ENCODE results near the gene ARHGAP6. TPM values are rescaled to one million over a fixed set of nuclear protein-coding genes. Genes with fewer than 3 reads are reported as not detected.

The ARHGAP6 gene
- total and polyA plus RNA-seq, 2 experiments from 2014 or later, result 0.26 to 0.59 TPM

DNA sequence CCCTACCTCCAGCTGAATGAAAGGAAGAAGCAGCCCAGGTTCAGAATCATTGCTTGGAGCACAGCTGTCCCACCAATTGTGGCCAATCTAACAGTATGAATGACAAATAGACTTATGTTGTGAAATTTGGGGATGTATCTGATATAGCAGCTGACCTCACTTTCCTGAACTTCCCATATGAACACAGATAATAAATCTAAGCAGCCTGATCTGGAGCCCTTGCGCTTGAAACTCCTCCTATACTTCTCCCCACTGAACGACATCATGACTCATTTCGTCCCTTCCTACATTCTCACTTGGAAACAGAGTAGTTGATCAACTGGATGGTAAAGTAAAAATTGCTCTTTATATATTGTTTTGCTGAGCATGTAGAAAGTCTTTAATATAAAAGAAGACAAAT lies 396.7 kb downstream of the ARHGAP6 start (continued):
- TF ChIP-seq, protein P1, sequence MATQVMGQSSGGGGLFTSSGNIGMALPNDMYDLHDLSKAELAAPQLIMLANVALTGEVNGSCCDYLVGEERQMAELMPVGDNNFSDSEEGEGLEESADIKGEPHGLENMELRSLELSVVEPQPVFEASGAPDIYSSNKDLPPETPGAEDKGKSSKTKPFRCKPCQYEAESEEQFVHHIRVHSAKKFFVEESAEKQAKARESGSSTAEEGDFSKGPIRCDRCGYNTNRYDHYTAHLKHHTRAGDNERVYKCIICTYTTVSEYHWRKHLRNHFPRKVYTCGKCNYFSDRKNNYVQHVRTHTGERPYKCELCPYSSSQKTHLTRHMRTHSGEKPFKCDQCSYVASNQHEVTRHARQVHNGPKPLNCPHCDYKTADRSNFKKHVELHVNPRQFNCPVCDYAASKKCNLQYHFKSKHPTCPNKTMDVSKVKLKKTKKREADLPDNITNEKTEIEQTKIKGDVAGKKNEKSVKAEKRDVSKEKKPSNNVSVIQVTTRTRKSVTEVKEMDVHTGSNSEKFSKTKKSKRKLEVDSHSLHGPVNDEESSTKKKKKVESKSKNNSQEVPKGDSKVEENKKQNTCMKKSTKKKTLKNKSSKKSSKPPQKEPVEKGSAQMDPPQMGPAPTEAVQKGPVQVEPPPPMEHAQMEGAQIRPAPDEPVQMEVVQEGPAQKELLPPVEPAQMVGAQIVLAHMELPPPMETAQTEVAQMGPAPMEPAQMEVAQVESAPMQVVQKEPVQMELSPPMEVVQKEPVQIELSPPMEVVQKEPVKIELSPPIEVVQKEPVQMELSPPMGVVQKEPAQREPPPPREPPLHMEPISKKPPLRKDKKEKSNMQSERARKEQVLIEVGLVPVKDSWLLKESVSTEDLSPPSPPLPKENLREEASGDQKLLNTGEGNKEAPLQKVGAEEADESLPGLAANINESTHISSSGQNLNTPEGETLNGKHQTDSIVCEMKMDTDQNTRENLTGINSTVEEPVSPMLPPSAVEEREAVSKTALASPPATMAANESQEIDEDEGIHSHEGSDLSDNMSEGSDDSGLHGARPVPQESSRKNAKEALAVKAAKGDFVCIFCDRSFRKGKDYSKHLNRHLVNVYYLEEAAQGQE (IDR thresholded peaks at IDR 0.05; ENCODE audit: unreplicated experiment), result no peak

DNA sequence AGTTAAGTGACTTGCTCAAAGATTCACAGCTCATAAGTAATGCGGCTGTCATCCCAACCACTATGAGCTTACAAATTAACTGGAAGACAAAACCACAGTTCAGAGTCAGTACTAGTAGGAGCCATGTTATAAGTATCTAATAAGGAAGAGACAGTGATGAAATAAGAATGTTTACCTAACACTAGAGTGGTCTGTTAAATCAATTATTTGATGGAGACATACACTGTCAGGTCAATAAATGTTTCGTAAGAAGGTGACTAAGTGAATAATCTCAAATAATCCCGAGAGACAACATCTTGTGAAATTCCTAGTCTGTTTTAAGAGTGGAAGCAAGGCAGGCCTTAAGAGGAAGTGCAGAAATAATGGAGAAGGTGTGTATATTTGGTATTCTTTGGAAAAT lies 398.3 kb downstream of the ARHGAP6 start:
- Histone ChIP-seq H3K9me2 (ENCODE audit: insufficient read depth) (no peaks in the 10 kb centered on the region), H4K20me1 (replicated peaks; ENCODE audit: insufficient read depth) (no peaks in the 10 kb centered on the region), H3K4me2 (no peak overlapping the region), H3K27me3 (ENCODE audit: insufficient read depth) (no peaks in the 10 kb centered on the region), H3K79me2 (replicated peaks; ENCODE audit: insufficient read depth) (no peaks in the 10 kb centered on the region), H3K4me1 (ENCODE audit: insufficient read depth) (no peaks in the 10 kb centered on the region), H2AFZ (no peak overlapping the region), H3K36me3 (ENCODE audit: insufficient read depth) (no peaks in the 10 kb centered on the region), H3K4me3 (no peak overlapping the region), H3F3A (replicated peaks; ENCODE audit: low read depth) (no peaks in the 10 kb centered on the region), H3K27ac (ENCODE audit: low read depth) (no peak overlapping the region)
- ATAC-seq (no peak), DNase-seq (ENCODE audit: low spot score) (no peak)
- Mint-ChIP-seq H3K9me3 (no peaks in the 10 kb centered on the region; the same call in 2 of the 3 replicates), H3K27ac (no peak overlapping the region), H3K4me3 (no peak overlapping the region), H3K4me1 (peaks cover 8% of the 10 kb centered on the region; the same call in 2 of the 3 replicates), H3K36me3 (ENCODE audit: low read depth) (no peaks in the 10 kb centered on the region), H3K27me3 (ENCODE audit: insufficient read depth, low read depth, poor library complexity) (peaks cover 3% of the 10 kb centered on the region)
- TF ChIP-seq ZNF114 (CRISPR knock-in tag; IDR thresholded peaks at IDR 0.05) (no peak), ZNF331 (CRISPR knock-in tag; IDR thresholded peaks at IDR 0.05; ENCODE audit: low read depth) (no peak), EZH2phosphoT487 (IDR thresholded peaks at IDR 0.05; ENCODE audit: unreplicated experiment) (no peak), JUNB (IDR thresholded peaks at IDR 0.05; ENCODE audit: unreplicated experiment) (no peak), NANOG (IDR thresholded peaks at IDR 0.05; ENCODE audit: borderline replicate concordance) (no peak), STAT1 (IDR thresholded peaks at IDR 0.05; ENCODE audit: unreplicated experiment) (no peak), EZH2 (IDR thresholded peaks at IDR 0.05; ENCODE audit: low read depth, unreplicated experiment) (no peak), CREB1 (CRISPR knock-in tag; IDR thresholded peaks at IDR 0.05; ENCODE audit: low read depth) (no peak)
- TF ChIP-seq, protein P2, sequence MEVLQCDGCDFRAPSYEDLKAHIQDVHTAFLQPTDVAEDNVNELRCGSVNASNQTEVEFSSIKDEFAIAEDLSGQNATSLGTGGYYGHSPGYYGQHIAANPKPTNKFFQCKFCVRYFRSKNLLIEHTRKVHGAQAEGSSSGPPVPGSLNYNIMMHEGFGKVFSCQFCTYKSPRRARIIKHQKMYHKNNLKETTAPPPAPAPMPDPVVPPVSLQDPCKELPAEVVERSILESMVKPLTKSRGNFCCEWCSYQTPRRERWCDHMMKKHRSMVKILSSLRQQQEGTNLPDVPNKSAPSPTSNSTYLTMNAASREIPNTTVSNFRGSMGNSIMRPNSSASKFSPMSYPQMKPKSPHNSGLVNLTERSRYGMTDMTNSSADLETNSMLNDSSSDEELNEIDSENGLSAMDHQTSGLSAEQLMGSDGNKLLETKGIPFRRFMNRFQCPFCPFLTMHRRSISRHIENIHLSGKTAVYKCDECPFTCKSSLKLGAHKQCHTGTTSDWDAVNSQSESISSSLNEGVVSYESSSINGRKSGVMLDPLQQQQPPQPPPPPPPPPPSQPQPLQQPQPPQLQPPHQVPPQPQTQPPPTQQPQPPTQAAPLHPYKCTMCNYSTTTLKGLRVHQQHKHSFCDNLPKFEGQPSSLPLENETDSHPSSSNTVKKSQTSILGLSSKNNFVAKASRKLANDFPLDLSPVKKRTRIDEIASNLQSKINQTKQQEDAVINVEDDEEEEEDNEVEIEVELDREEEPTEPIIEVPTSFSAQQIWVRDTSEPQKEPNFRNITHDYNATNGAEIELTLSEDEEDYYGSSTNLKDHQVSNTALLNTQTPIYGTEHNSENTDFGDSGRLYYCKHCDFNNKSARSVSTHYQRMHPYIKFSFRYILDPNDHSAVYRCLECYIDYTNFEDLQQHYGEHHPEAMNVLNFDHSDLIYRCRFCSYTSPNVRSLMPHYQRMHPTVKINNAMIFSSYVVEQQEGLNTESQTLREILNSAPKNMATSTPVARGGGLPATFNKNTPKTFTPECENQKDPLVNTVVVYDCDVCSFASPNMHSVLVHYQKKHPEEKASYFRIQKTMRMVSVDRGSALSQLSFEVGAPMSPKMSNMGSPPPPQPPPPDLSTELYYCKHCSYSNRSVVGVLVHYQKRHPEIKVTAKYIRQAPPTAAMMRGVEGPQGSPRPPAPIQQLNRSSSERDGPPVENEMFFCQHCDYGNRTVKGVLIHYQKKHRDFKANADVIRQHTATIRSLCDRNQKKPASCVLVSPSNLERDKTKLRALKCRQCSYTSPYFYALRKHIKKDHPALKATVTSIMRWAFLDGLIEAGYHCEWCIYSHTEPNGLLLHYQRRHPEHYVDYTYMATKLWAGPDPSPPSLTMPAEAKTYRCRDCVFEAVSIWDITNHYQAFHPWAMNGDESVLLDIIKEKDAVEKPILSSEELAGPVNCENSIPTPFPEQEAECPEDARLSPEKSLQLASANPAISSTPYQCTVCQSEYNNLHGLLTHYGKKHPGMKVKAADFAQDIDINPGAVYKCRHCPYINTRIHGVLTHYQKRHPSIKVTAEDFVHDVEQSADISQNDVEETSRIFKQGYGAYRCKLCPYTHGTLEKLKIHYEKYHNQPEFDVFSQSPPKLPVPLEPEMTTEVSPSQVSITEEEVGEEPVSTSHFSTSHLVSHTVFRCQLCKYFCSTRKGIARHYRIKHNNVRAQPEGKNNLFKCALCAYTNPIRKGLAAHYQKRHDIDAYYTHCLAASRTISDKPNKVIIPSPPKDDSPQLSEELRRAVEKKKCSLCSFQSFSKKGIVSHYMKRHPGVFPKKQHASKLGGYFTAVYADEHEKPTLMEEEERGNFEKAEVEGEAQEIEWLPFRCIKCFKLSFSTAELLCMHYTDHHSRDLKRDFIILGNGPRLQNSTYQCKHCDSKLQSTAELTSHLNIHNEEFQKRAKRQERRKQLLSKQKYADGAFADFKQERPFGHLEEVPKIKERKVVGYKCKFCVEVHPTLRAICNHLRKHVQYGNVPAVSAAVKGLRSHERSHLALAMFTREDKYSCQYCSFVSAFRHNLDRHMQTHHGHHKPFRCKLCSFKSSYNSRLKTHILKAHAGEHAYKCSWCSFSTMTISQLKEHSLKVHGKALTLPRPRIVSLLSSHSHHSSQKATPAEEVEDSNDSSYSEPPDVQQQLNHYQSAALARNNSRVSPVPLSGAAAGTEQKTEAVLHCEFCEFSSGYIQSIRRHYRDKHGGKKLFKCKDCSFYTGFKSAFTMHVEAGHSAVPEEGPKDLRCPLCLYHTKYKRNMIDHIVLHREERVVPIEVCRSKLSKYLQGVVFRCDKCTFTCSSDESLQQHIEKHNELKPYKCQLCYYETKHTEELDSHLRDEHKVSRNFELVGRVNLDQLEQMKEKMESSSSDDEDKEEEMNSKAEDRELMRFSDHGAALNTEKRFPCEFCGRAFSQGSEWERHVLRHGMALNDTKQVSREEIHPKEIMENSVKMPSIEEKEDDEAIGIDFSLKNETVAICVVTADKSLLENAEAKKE (CRISPR knock-in tag; IDR thresholded peaks at IDR 0.05), result no peak
- TF ChIP-seq, protein P3, sequence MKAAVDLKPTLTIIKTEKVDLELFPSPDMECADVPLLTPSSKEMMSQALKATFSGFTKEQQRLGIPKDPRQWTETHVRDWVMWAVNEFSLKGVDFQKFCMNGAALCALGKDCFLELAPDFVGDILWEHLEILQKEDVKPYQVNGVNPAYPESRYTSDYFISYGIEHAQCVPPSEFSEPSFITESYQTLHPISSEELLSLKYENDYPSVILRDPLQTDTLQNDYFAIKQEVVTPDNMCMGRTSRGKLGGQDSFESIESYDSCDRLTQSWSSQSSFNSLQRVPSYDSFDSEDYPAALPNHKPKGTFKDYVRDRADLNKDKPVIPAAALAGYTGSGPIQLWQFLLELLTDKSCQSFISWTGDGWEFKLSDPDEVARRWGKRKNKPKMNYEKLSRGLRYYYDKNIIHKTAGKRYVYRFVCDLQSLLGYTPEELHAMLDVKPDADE (IDR thresholded peaks at IDR 0.05), result no peak
- TF ChIP-seq, protein P1 (IDR thresholded peaks at IDR 0.05; ENCODE audit: unreplicated experiment), result no peak
